ENCODE data around the gene ACTG2. TPM values are rescaled to one million over a fixed set of nuclear protein-coding genes. Genes with fewer than 3 reads are reported as not detected.

The ACTG2 gene
- total RNA-seq, 4 donors from 2014 or later = 0.41 to 3.1 (median 1.9) TPM

GRCh38 chr2:73894877-73895276, 2.1 kb downstream of the ACTG2 start:
- intact Hi-C loops (cut with DNase I; ENCODE audit: low total_unique reads) (no loop called here), in situ Hi-C loops (cut with MboI; ENCODE audit: low sequenced_read_pairs in 4 of 4) (no loop called here)
- Histone ChIP-seq H3K9me3 (no peaks in the 10 kb centered on the region), H3K36me3 (no peaks in the 10 kb centered on the region), H3K27me3 (no peaks in the 10 kb centered on the region), H3K27ac (no peak overlapping the region), H3K4me1 (no peaks in the 10 kb centered on the region), H3K4me3 (no peak overlapping the region)
- no peak for TF ChIP-seq POLR2A (IDR thresholded peaks at IDR 0.05)
- TF ChIP-seq, protein P1, sequence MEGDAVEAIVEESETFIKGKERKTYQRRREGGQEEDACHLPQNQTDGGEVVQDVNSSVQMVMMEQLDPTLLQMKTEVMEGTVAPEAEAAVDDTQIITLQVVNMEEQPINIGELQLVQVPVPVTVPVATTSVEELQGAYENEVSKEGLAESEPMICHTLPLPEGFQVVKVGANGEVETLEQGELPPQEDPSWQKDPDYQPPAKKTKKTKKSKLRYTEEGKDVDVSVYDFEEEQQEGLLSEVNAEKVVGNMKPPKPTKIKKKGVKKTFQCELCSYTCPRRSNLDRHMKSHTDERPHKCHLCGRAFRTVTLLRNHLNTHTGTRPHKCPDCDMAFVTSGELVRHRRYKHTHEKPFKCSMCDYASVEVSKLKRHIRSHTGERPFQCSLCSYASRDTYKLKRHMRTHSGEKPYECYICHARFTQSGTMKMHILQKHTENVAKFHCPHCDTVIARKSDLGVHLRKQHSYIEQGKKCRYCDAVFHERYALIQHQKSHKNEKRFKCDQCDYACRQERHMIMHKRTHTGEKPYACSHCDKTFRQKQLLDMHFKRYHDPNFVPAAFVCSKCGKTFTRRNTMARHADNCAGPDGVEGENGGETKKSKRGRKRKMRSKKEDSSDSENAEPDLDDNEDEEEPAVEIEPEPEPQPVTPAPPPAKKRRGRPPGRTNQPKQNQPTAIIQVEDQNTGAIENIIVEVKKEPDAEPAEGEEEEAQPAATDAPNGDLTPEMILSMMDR (IDR thresholded peaks at IDR 0.05 in 4 of 5, conservative IDR thresholded peaks at IDR 0.05 in 1 of 5) = no peak
- DNase-seq (no peak), ATAC-seq (no peak)

- TF ChIP-seq POLR2A (IDR thresholded peaks at IDR 0.05) = no peak
- TF ChIP-seq, protein P1 (IDR thresholded peaks at IDR 0.05 in 4 of 5, conservative IDR thresholded peaks at IDR 0.05 in 1 of 5) = no peak
- no peak overlapping the region for H3K27ac ChIP-seq
- H3K9me3 ChIP-seq = no peaks in the 10 kb centered on the region
- no peaks in the 10 kb centered on the region for H3K4me1 ChIP-seq
- H3K36me3 ChIP-seq = no peaks in the 10 kb centered on the region
- ATAC-seq (no peak), DNase-seq (no peak)
- no peak overlapping the region for H3K4me3 ChIP-seq
- in situ Hi-C loops (cut with MboI; ENCODE audit: low sequenced_read_pairs in 4 of 4) (no loop called here), intact Hi-C loops (cut with DNase I; ENCODE audit: low total_unique reads) (no loop called here)
- H3K27me3 ChIP-seq = no peaks in the 10 kb centered on the region
Measured at GRCh38 chr2:73895473-73895872, 2.7 kb downstream of the ACTG2 start.

DNA sequence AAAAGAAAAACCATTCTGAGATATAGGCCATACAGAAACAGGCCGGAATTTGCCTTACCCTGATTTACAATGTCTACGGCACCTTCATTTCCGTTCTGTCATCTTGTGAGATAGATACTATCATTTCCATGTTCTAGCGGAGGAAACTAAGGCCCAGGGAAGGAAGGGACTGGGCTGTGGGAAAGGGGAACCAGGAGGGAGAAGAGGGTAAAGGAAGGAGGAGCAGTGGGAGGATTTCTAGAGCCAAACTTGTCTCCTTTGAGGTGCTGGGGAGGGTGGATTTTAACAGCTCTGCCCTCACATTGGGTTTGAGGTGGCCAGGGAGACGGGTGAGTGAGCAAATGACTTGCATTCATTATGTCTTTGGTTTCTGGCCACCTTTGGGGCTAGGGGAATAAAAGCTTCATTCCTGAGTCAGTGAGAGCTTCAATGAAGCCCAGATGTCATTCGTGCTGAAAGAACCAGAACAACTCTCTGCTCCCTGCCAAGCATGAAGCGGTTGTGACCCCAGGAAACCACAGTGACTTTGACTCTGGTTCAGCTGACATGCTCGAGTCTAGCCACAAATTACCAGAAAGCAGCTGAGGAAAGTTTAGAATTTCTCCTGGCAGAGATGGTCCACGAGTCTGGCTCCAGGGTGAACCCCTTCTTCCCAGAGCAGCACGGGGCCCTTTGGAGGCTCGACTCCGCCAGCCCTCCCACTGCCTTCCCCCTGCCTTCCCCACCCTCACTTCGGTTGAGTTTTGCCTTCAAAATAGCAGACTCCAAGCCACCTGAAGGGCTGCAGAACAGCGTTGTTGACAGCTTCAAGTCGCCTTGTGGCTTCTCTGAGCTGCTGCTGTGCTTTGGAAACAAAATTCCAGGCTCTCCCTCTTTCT, 3.8 kb downstream of the ACTG2 start:
- Histone ChIP-seq H3K27ac (no peak overlapping the region), H3K27me3 (no peaks in the 10 kb centered on the region), H3K4me1 (no peaks in the 10 kb centered on the region), H3K4me3 (no peak overlapping the region), H3K9me3 (no peaks in the 10 kb centered on the region), H3K36me3 (no peaks in the 10 kb centered on the region)
- no peak for DNase-seq
- intact Hi-C loops (cut with DNase I; ENCODE audit: low total_unique reads) (no loop called here), in situ Hi-C loops (cut with MboI; ENCODE audit: low sequenced_read_pairs in 4 of 4) (no loop called here)
- no peak for ATAC-seq
- TF ChIP-seq, protein P1 (IDR thresholded peaks at IDR 0.05 in 4 of 5, conservative IDR thresholded peaks at IDR 0.05 in 1 of 5) = no peak
- no peak for TF ChIP-seq POLR2A (IDR thresholded peaks at IDR 0.05)

DNA sequence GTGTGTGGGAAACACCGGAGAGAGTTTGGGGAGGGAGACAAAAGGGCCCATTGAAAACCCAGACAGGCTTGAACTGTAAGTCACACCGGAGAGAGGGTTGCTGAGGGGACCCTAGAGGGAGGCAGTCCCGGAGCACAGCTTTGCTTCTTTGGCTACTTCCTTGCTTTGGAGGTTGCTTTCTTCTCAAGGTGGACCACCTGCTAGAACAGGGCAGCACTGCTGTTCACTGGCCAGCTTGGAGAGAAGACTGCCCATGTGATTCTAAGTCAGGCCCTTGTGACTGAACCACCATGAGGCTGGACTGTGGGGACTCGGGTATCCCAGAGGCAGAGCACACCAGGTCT, 4.4 kb downstream of the ACTG2 start:
- ATAC-seq (no peak), DNase-seq (no peak)
- Histone ChIP-seq H3K4me3 (no peak overlapping the region), H3K4me1 (no peaks in the 10 kb centered on the region), H3K27me3 (no peaks in the 10 kb centered on the region), H3K9me3 (no peaks in the 10 kb centered on the region), H3K27ac (no peak overlapping the region), H3K36me3 (no peaks in the 10 kb centered on the region)
- TF ChIP-seq POLR2A (IDR thresholded peaks at IDR 0.05) = no peak
- TF ChIP-seq, protein P1 (IDR thresholded peaks at IDR 0.05 in 4 of 5, conservative IDR thresholded peaks at IDR 0.05 in 1 of 5) = no peak
- in situ Hi-C loops (cut with MboI; ENCODE audit: low sequenced_read_pairs in 4 of 4) = no loop called here
- intact Hi-C loops (cut with DNase I; ENCODE audit: low total_unique reads) = no loop called here

Measured in gastrocnemius medialis (tissue), 4 donors.